Endothelial cell of umbilical vein (primary cell): ENCODE measurements around the gene C17orf113. TPM values are rescaled to one million over a fixed set of nuclear protein-coding genes. Genes with fewer than 3 reads are reported as not detected.

Experiments
- BruUV-seq: library from RNA; stranded (reverse); fragments of 400-500 nt; replicated peaks from 2 replicates; lab custom pipeline; 2021; lab: Mats Ljungman, UMichigan
- CTCF ChIA-PET: fragments of 300-600, 350-600 bp; sonication (Branson Sonifier 250); formaldehyde crosslinking; loops from one replicate; lab custom pipeline; 2021; ENCODE audit warnings: antibody characterized with exemption, inconsistent platforms; lab: Charles Lee
- POLR2A ChIA-PET: fragments of 300-600, 350-600 bp; sonication (Branson Sonifier 250); formaldehyde crosslinking; loops from one replicate; lab custom pipeline; 2021; ENCODE audit warnings: antibody characterized with exemption, inconsistent platforms; lab: Charles Lee
- DNase-seq: peaks from one replicate; pipeline ENCODE4 v3.0.0-alpha.2; 2011; ENCODE audit warnings: low read depth, low spot score
- FAIRE-seq: peaks from 2 replicates; lab custom pipeline; 2011; peaks lifted over from hg19 to GRCh38; lab: Jason Lieb, UNC
- H2AFZ ChIP-seq: 2 replicates; pipeline ENCODE4 v1.6.0; 2012; ENCODE audit warnings: low read depth, low read length, control low read depth, inconsistent platforms
- H3K27ac ChIP-seq: 2 replicates; pipeline ENCODE4 v1.5.1; 2011; ENCODE audit warnings: low read depth, mild to moderate bottlenecking, control low read depth, low read length, moderate library complexity; ENCODE audit not compliant: insufficient read depth
- H3K27me3 ChIP-seq, 2 experiments: 2 replicates each; pipeline versions ENCODE4 v1.6.0 to v1.6.1; 2011; ENCODE audit warnings: low read length in 2 of 2, mixed read lengths in 1 of 2; ENCODE audit not compliant: control insufficient read depth in 2 of 2, insufficient read depth in 2 of 2
- H3K36me3 ChIP-seq, 2 experiments: 2 replicates in 1 of 2; 3 replicates in 1 of 2; pipeline ENCODE4 v1.5.1; 2011; ENCODE audit warnings: low read length in 2 of 2, mild to moderate bottlenecking in 1 of 2, moderate library complexity in 1 of 2; ENCODE audit not compliant: control insufficient read depth in 2 of 2, insufficient read depth in 2 of 2; ENCODE audit errors: extremely low read depth in 1 of 2
- H3K4me1 ChIP-seq: 3 replicates; pipeline ENCODE4 v1.5.1; 2011; ENCODE audit warnings: mild to moderate bottlenecking, low read length; ENCODE audit not compliant: control insufficient read depth, insufficient read depth; ENCODE audit errors: extremely low read depth
- H3K4me2 ChIP-seq: 2 replicates; pipeline ENCODE4 v1.6.1; 2011; ENCODE audit warnings: low read length, control low read depth, mixed read lengths; ENCODE audit not compliant: insufficient read depth
- H3K4me3 ChIP-seq, 3 experiments: fragments of 200-600 bp in 1 of 3; sonication (generic), shearing (Covaris generic) in 1 of 3; replicated peaks in 1 of 3; 2 replicates each; pipeline ENCODE4 v1.5.1; 2011 to 2016; ENCODE audit warnings: control low read depth in 3 of 3, low read length in 3 of 3, mild to moderate bottlenecking in 2 of 3, inconsistent platforms in 1 of 3, low read depth in 1 of 3, moderate library complexity in 1 of 3; ENCODE audit not compliant: insufficient read depth in 1 of 3
- H3K79me2 ChIP-seq: 2 replicates; pipeline ENCODE4 v1.6.0; 2012; ENCODE audit warnings: low read length, inconsistent platforms; ENCODE audit not compliant: control insufficient read depth, insufficient read depth
- H3K9ac ChIP-seq: replicated peaks from 2 replicates; pipeline ENCODE3; 2011; ENCODE audit warnings: low read length, control low read depth; ENCODE audit not compliant: insufficient read depth; ENCODE audit errors: extremely low read depth
- H3K9me1 ChIP-seq: replicated peaks from 3 replicates; pipeline ENCODE4 v1.6.0; 2011; ENCODE audit warnings: mild to moderate bottlenecking, low read length; ENCODE audit not compliant: control insufficient read depth, insufficient read depth; ENCODE audit errors: extremely low read depth
- H3K9me3 ChIP-seq: replicated peaks from 2 replicates; pipeline ENCODE4 v1.5.1; 2012; ENCODE audit warnings: low read length, inconsistent platforms; ENCODE audit not compliant: control insufficient read depth, insufficient read depth
- H4K20me1 ChIP-seq: replicated peaks from 2 replicates; pipeline ENCODE3; 2011; ENCODE audit warnings: mild to moderate bottlenecking, low read length; ENCODE audit not compliant: control insufficient read depth, insufficient read depth; ENCODE audit errors: extremely low read depth
- EZH2 ChIP-seq: IDR thresholded peaks from 2 replicates; pipeline ENCODE4 v1.6.1; 2012; ENCODE audit warnings: borderline replicate concordance, low read depth, mild to moderate bottlenecking, moderate library complexity, low read length, inconsistent platforms; ENCODE audit not compliant: severe bottlenecking
- FOS ChIP-seq: IDR thresholded peaks from 2 replicates; pipeline ENCODE4 v1.6.1; 2011; ENCODE audit warnings: mild to moderate bottlenecking, low read length, moderate library complexity, borderline replicate concordance; ENCODE audit not compliant: insufficient read depth
- GATA2 ChIP-seq: IDR thresholded peaks from 2 replicates; pipeline ENCODE4 v1.7.0; 2011; ENCODE audit warnings: low read depth, mild to moderate bottlenecking, moderate library complexity, mixed read lengths, low read length; ENCODE audit not compliant: insufficient read length, insufficient read depth
- JUN ChIP-seq: IDR thresholded peaks from 2 replicates; pipeline ENCODE4 v1.6.1; 2011; ENCODE audit warnings: borderline replicate concordance, low read depth; ENCODE audit not compliant: insufficient read length, insufficient read depth
- MAX ChIP-seq: IDR thresholded peaks from 2 replicates; pipeline ENCODE4 v1.6.1; 2011; ENCODE audit not compliant: insufficient read depth, insufficient read length
- MYC ChIP-seq: IDR thresholded peaks from one replicate; pipeline ENCODE4 v1.6.1; 2011; ENCODE audit warnings: mild to moderate bottlenecking, low read depth, low read length
- POLR2A ChIP-seq: IDR thresholded peaks from 2 replicates; pipeline ENCODE4 v1.6.1; 2012; ENCODE audit warnings: low read depth, mild to moderate bottlenecking, control low read depth, low read length
- POLR2AphosphoS5 ChIP-seq: IDR thresholded peaks from 2 replicates; pipeline ENCODE4 v1.6.1; 2012; ENCODE audit warnings: low read depth, mild to moderate bottlenecking, control low read depth, low read length, moderate library complexity; ENCODE audit not compliant: insufficient read depth
- dilution Hi-C: fragments of 300-500 bp; cut with MboI; formaldehyde crosslinking; loops from one replicate; pipeline ENCODE4 v1.15.0; 2019; ENCODE audit warnings: low sequenced_read_pairs; ENCODE audit not compliant: extremely low pct_ligation_motif_present
- intact Hi-C: fragments of 100-400 bp; cut with micrococcal nuclease; formaldehyde crosslinking; loops from one replicate; pipeline ENCODE4 v1.10.0; 2022
- polyA plus RNA-seq, 4 experiments: library from polyadenylated mRNA; depleted of rRNA in 3 of 4; stranded (reverse) in 3 of 4; unstranded in 1 of 4; fragments of >200 nt; gene quantifications; 2 replicates each; pipeline versions ENCODE4 v1.2.1 to v1.2.3, GENCODE V29; 2011 to 2012; ENCODE audit warnings: missing spikeins in 1 of 4
- total RNA-seq: library from RNA; stranded (reverse); gene quantifications from 2 replicates; pipeline ENCODE4 v1.2.3, GENCODE V29; 2021

The C17orf113 gene
- total and polyA plus RNA-seq, 2 donors (not counting 3 experiments of a cell fraction or from before 2014, with no cell fraction given): 0.20 to 0.30 TPM

- Histone ChIP-seq H3K79me2 (no peaks in the 10 kb centered on the region), H3K4me2 (no peak overlapping the region), H3K9ac (no peak overlapping the region), H2AFZ (no peak overlapping the region), H3K4me3 (no peak overlapping the region), H3K36me3 (no peaks in the 10 kb centered on the region), H3K4me1 (no peaks in the 10 kb centered on the region), H3K9me3 (no peaks in the 10 kb centered on the region), H3K27ac (no peak overlapping the region), H4K20me1 (no peaks in the 10 kb centered on the region), H3K27me3 (peaks cover 13% of the 10 kb centered on the region in 2 experiments), H3K9me1 (no peaks in the 10 kb centered on the region)
- FAIRE-seq: no peak
- TF ChIP-seq EZH2 (no peak), MAX (no peak), POLR2A (no peak), FOS (no peak), MYC (no peak), GATA2 (no peak), POLR2AphosphoS5 (no peak), JUN (no peak)
- CTCF ChIA-PET: interaction anchor here (0.8 to 4.0 kb wide), 5 partner anchors 10 to 25 kb away, joined by 3 to 29 read pairs (median 5); no protein-coding TSS in a partner anchor
- no TSS peak for BruUV-seq
- intact Hi-C loops: no loop called here
- dilution Hi-C loops: no loop called here
- no peak for DNase-seq
- POLR2A ChIA-PET: interaction anchor here (0.5 to 0.6 kb wide), 2 partner anchors 191 to 1778 kb away, joined by 3 to 5 read pairs; no protein-coding TSS in a partner anchor
Measured at GRCh38 chr17:42090964-42091790, 40.8 kb upstream of the C17orf113 start.
